Measurements from ENCODE around the gene CCNDBP1. TPM values are rescaled to one million over a fixed set of nuclear protein-coding genes. Genes with fewer than 3 reads are reported as not detected.

The CCNDBP1 gene
- polyA plus RNA-seq, 2 of the 4 experiments (the other 2 are of a cell fraction) = 24.3 to 44.8 TPM

DNA sequence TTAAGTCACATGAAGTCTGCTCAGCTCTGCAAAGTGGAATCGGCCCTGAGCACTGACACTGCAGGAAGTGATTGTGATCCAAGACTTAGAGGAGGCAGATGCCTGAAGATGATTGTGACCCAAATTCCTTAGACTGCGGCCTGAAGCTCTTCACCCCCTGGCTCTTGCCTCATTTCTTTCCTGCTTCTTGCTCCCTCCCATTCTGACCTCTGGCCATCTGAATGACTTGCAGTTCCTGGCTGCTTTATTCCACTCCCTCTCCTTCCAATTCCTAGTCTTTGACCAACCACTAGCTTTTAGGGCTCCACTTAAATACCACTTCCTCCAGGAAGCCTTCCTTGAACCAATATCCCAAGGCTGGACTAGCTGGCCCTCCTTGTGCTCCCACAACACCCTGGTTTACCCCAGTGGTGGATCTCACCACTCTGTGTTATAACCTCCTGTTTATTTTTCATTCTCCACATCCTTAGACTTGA lies 45.5 kb downstream of the CCNDBP1 start:
- no peaks in the 10 kb centered on the region for H3K9me3 ChIP-seq
- WGBS (ENCODE audit: missing lambda C conversion rate) = 47% methylated on average over 2 of the region's 2 CpGs
- no peak overlapping the region for H3K27ac ChIP-seq
- CTCF ChIA-PET = interaction anchor here (0.9 to 8.4 kb wide), 5 partner anchors 11 to 56 kb away, joined by 3 to 114 read pairs (median 5); no protein-coding TSS in a partner anchor
- no peak overlapping the region for H3K4me3 ChIP-seq
- ATAC-seq (no peak), FAIRE-seq (no peak), DNase-seq (ENCODE audit: low read depth in 1 of 2, low spot score in 1 of 2) (peak in 1 of 2 experiments; percentile 6)
- no peak overlapping the region for H3K4me2 ChIP-seq
- no peaks in the 10 kb centered on the region for H3K4me1 ChIP-seq
- POLR2A ChIA-PET = no interaction called here
- TF ChIP-seq NR3C1 (IDR thresholded peaks at IDR 0.05) = no peak
- no peak for TF ChIP-seq SREBF2 (IDR thresholded peaks at IDR 0.05)
- TF ChIP-seq, protein P1, sequence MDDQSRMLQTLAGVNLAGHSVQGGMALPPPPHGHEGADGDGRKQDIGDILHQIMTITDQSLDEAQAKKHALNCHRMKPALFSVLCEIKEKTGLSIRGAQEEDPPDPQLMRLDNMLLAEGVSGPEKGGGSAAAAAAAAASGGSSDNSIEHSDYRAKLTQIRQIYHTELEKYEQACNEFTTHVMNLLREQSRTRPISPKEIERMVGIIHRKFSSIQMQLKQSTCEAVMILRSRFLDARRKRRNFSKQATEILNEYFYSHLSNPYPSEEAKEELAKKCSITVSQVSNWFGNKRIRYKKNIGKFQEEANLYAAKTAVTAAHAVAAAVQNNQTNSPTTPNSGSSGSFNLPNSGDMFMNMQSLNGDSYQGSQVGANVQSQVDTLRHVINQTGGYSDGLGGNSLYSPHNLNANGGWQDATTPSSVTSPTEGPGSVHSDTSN (IDR thresholded peaks at IDR 0.05) = no peak
- TF ChIP-seq, protein P2, sequence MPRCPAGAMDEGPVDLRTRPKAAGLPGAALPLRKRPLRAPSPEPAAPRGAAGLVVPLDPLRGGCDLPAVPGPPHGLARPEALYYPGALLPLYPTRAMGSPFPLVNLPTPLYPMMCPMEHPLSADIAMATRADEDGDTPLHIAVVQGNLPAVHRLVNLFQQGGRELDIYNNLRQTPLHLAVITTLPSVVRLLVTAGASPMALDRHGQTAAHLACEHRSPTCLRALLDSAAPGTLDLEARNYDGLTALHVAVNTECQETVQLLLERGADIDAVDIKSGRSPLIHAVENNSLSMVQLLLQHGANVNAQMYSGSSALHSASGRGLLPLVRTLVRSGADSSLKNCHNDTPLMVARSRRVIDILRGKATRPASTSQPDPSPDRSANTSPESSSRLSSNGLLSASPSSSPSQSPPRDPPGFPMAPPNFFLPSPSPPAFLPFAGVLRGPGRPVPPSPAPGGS (IDR thresholded peaks at IDR 0.05) = no peak
- no peak for TF ChIP-seq BHLHE40 (IDR thresholded peaks at IDR 0.05; ENCODE audit: low read depth, low read length)
- no peak for TF ChIP-seq NFE2L2 (conservative IDR thresholded peaks at IDR 0.05; ENCODE audit: low read length)
- TF ChIP-seq CEBPB (IDR thresholded peaks at IDR 0.05) = no peak
- no peak for TF ChIP-seq POLR2A (IDR thresholded peaks at IDR 0.05; ENCODE audit: low read length)
- TF ChIP-seq KDM5A (IDR thresholded peaks at IDR 0.05) = no peak
- TF ChIP-seq FOSL2 (IDR thresholded peaks at IDR 0.05) = no peak
- TF ChIP-seq FOSL2 (CRISPR knock-in tag; IDR thresholded peaks at IDR 0.05) = no peak
- no peak for TF ChIP-seq ZC3H11A (IDR thresholded peaks at IDR 0.05)
- no peak for TF ChIP-seq FOXS1 (CRISPR knock-in tag; IDR thresholded peaks at IDR 0.05)
- TF ChIP-seq JUN (IDR thresholded peaks at IDR 0.05) = no peak
- no peak for TF ChIP-seq CBX2 (IDR thresholded peaks at IDR 0.05; ENCODE audit: borderline replicate concordance, low read depth)
- no peak for TF ChIP-seq HOXA7 (CRISPR knock-in tag; IDR thresholded peaks at IDR 0.05)
- no peak for TF ChIP-seq EHMT2 (IDR thresholded peaks at IDR 0.05; ENCODE audit: low read depth)
- no peak for TF ChIP-seq GATA3 (IDR thresholded peaks at IDR 0.05; ENCODE audit: borderline replicate concordance)
- TF ChIP-seq RCOR1 (IDR thresholded peaks at IDR 0.05; ENCODE audit: low read depth, low read length) = no peak

DNA sequence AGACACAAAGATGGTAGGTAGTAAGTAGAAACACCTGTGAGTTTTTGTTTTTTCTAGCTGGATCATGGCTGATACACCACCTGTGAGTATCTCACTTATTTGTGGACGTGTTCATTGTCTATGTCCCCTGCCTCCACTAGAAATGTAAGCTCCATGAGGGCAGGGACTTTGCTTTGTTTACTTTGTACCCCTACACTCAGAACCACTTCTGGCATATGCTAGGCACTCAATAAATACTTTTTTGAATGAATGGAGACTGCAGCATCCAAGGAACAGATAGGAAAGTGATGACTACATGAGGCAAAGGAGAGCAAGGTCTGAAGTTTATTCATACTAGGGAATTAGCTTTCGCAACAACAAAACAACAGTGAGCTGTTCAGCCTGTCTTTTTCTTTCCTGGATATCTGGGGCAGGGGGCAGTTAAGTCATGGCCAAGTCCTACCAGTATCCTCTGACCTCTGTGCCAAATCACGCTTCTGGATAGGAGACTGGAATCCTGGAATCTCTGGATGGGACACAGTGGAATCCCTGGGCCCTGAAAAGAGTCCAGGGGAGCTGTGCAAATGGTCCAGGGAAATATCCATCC lies 47.2 kb downstream of the CCNDBP1 start:
- H3K27ac ChIP-seq = no peak overlapping the region
- 33% methylated on average over 3 of the region's 3 CpGs for WGBS (ENCODE audit: missing lambda C conversion rate)
- no peak overlapping the region for H3K4me2 ChIP-seq

DNA sequence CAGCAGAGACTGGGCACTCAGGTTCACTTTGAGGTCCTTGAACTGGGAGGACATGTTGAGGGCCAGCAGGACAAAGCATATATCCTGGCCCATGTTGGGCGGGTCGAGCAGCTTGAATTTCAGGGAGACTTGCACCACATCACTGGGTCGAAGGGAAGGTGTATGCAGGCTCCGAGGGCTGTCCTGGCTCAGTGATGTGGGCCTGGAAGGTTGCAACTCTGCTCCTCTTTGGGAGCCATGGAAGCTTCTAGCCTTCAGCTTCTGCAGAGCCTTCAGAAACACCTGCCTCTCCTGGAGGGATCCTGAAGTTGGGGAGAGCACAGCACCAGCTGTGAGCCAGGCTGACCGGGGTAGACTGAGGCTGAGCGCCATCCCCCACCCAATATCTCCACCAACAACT lies 50.3 kb downstream of the CCNDBP1 start:
- DNase-seq (ENCODE audit: low read depth in 1 of 2, low spot score in 1 of 2) (no peak), FAIRE-seq (no peak), ATAC-seq (no peak)
- ChIA-PET CTCF (interaction anchor here (1.1 to 2.6 kb wide), 3 partner anchors 10 to 50 kb away, joined by 3 to 13 read pairs (median 5); no protein-coding TSS in a partner anchor), POLR2A (no interaction called here)
- H3K4me1 ChIP-seq = no peaks in the 10 kb centered on the region
- no peak overlapping the region for H3K27ac ChIP-seq
- 36% methylated on average over 6 of the region's 6 CpGs for WGBS (ENCODE audit: missing lambda C conversion rate)
- no peak overlapping the region for H3K4me3 ChIP-seq
- H3K9me3 ChIP-seq = no peaks in the 10 kb centered on the region
- no peak overlapping the region for H3K4me2 ChIP-seq
- TF ChIP-seq TP53 (CRISPR knock-in tag; IDR thresholded peaks at IDR 0.05) = no peak
- no peak for TF ChIP-seq EHF (CRISPR knock-in tag; IDR thresholded peaks at IDR 0.05)
- TF ChIP-seq PHF8 (IDR thresholded peaks at IDR 0.05; ENCODE audit: borderline replicate concordance, low read depth) = no peak
- no peak for TF ChIP-seq RNF2 (IDR thresholded peaks at IDR 0.05; ENCODE audit: borderline replicate concordance, low read depth)
- TF ChIP-seq, protein P3, sequence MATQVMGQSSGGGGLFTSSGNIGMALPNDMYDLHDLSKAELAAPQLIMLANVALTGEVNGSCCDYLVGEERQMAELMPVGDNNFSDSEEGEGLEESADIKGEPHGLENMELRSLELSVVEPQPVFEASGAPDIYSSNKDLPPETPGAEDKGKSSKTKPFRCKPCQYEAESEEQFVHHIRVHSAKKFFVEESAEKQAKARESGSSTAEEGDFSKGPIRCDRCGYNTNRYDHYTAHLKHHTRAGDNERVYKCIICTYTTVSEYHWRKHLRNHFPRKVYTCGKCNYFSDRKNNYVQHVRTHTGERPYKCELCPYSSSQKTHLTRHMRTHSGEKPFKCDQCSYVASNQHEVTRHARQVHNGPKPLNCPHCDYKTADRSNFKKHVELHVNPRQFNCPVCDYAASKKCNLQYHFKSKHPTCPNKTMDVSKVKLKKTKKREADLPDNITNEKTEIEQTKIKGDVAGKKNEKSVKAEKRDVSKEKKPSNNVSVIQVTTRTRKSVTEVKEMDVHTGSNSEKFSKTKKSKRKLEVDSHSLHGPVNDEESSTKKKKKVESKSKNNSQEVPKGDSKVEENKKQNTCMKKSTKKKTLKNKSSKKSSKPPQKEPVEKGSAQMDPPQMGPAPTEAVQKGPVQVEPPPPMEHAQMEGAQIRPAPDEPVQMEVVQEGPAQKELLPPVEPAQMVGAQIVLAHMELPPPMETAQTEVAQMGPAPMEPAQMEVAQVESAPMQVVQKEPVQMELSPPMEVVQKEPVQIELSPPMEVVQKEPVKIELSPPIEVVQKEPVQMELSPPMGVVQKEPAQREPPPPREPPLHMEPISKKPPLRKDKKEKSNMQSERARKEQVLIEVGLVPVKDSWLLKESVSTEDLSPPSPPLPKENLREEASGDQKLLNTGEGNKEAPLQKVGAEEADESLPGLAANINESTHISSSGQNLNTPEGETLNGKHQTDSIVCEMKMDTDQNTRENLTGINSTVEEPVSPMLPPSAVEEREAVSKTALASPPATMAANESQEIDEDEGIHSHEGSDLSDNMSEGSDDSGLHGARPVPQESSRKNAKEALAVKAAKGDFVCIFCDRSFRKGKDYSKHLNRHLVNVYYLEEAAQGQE (IDR thresholded peaks at IDR 0.05) = no peak
- TF ChIP-seq, protein P1 (IDR thresholded peaks at IDR 0.05) = no peak
- TF ChIP-seq POLR2AphosphoS2 (conservative IDR thresholded peaks at IDR 0.05; ENCODE audit: low read length) = no peak
- TF ChIP-seq ZC3H11A (IDR thresholded peaks at IDR 0.05) = no peak
- TF ChIP-seq MAZ (IDR thresholded peaks at IDR 0.05; ENCODE audit: borderline replicate concordance, low read depth, low read length) = no peak
- no peak for TF ChIP-seq HDAC2 (IDR thresholded peaks at IDR 0.05)

More for the DNA sequence above, 47.2 kb downstream of the CCNDBP1 start:
- FAIRE-seq (no peak), ATAC-seq (no peak), DNase-seq (ENCODE audit: low read depth in 1 of 2, low spot score in 1 of 2) (no peak)
- Histone ChIP-seq H3K9me3 (no peaks in the 10 kb centered on the region), H3K4me3 (no peak overlapping the region), H3K4me1 (no peaks in the 10 kb centered on the region)
- CTCF ChIA-PET = interaction anchor here (1.1 to 8.4 kb wide), 2 partner anchors 28 to 54 kb away, joined by 3 to 114 read pairs; no protein-coding TSS in a partner anchor
- no peak for TF ChIP-seq GATA3 (IDR thresholded peaks at IDR 0.05; ENCODE audit: borderline replicate concordance)
- no peak for TF ChIP-seq NFE2L2 (conservative IDR thresholded peaks at IDR 0.05; ENCODE audit: low read length)
- TF ChIP-seq, protein P4, sequence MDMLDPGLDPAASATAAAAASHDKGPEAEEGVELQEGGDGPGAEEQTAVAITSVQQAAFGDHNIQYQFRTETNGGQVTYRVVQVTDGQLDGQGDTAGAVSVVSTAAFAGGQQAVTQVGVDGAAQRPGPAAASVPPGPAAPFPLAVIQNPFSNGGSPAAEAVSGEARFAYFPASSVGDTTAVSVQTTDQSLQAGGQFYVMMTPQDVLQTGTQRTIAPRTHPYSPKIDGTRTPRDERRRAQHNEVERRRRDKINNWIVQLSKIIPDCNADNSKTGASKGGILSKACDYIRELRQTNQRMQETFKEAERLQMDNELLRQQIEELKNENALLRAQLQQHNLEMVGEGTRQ (IDR thresholded peaks at IDR 0.05) = no peak
- POLR2A ChIA-PET = no interaction called here
